Cerebellar cortex (tissue), 1 donor: ENCODE results near the gene PDK4.
A peak's percentile ranks its signal among the peaks of the same experiment; 100 is the strongest.

Experiments used
- DNase-seq: peaks from one replicate; pipeline ENCODE4 v3.0.0-alpha.2; 2015; ENCODE audit warnings: low spot score

The PDK4 gene

DNA sequence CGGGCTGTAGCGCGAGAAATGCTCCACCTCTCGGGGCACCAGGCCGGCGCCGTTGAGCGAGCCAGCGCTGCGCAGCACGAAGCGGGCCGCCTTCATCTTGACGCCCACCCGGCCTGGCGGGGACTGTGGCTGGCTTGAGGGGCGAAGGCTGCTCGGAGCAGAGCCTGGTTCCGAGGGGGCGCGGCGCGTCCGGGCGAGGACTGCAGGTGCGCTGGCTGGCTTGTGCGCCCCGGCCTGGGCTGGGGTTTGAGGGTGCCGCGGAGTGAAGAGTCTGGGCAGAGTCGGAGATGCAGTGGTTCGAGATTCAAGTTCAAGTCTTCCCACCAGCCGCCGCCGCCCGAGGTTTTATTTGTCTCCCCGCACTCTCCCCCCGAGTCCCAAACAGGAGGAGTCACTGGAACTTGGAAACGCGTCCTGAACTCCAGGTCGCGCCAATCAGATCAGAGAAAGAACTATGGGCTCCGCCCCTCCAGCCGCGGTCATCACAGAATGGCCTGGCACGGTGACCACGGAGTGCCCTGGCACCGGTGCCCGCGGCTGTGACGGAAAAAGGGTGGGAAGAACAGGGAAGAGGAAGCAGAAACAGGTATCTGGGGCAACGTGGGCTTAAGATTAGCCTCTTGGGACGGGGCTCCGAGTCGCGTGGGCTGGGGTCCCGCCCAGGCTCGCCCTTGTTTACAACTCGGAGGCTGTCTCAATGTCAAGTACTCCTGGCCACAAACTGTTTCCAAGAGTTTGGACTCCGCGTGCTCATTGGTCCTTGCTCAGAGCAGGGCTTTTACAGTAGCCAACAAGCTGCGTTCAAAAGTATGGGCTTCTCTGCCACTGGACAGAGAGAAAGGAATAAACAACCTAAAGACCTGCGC, at the start of gene PDK4:
TSS of gene PDK4 (minus strand) at position 319 of the 866 bp plus-strand sequence. CDS start at position 96, 223 bp downstream.
- peak; percentile 29 for DNase-seq

DNA sequence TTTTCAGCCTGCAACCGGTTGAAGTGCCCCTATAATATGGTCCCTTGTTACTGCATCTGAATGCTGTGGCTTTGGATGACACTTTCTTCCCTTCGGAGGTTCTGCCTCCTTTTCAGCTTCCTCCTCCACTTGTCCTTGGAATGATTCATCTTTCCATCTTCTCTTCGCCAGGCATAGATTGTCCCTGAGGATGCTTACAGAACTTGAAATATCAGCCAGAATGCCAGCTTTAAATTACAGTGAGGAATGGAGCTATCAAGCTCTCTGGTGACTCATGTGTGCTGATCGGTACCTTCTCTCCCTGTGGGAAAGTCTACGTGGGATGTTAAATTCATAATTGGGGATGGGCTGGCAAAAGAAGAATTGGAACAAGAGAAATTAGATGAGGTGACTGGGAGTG, 45.9 kb upstream of the PDK4 start:
- DNase-seq: no peak

DNA sequence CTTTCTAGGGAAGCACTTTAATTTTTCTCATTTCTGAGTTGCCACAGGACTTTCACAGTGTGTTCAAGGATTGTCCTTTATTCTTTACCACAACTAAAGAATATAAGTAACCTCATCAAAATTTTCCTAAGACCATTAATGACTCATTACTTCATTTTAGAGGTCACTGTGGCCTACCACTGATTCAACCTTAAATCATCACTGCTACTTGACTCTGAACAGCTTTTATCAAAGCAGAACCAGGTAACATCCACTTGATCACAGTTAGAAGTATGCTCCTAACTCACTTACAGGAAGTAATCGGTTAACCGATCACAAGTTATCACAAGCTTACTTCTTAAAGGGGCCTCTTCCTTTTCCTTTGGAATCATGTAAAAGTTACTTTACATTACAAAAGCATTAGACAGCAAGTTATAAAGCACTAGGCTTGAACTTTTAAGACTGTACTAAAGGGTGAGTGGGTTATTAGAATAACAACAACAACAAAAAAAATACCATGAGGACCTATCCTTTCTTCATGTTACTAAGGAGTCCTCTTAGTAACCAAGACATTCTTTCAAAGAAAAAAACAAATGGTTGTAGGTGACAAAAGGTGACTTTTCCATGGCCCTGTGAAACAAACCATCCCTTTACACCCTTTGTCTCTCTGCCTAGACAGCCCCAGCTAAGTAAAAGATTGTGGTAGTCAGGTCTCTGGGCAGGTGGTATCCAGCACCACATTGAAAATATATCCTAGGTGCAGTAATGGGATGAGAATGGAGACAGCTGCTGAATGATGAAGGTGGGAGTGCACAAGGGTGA, 40.0 kb upstream of the PDK4 start:
- no peak for DNase-seq

DNA sequence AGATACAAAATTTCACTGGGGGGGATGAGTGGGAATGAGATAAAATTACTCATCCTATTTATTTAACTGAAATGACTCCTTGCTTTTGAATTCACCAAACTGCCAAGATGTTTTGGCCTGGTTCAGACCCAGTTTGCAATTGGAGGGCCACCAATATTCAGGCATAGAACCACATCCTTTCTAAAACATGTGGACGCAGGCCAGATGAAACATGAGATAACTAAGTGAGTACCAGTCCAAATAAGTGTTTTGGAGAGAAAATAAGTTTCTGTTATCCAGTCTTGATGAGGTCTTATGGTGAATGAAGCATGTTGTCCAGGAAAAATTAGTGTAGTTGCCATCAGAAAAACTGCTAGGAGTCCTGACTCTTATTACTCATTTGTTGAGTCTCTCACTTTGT, 36.3 kb upstream of the PDK4 start:
- no peak for DNase-seq

DNA sequence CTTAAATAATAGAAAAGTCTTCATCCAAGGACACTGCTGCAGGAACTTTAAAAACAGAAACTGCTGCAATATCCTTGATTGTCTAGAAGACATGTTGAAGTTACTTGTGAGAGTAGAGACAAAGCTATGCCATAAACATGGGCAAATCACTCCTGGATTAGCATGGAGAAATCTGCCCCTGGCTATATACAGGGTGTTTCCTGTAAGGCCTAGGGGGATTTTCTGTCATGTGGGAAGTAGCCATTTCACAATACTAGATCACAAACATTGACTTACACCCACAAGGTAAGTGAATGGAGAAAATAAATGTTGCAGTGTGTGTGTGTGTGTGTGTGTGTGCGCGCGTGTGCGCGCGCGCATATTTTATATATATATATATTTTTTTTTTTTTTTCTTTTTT, 35.2 kb upstream of the PDK4 start:
- no peak for DNase-seq

DNA sequence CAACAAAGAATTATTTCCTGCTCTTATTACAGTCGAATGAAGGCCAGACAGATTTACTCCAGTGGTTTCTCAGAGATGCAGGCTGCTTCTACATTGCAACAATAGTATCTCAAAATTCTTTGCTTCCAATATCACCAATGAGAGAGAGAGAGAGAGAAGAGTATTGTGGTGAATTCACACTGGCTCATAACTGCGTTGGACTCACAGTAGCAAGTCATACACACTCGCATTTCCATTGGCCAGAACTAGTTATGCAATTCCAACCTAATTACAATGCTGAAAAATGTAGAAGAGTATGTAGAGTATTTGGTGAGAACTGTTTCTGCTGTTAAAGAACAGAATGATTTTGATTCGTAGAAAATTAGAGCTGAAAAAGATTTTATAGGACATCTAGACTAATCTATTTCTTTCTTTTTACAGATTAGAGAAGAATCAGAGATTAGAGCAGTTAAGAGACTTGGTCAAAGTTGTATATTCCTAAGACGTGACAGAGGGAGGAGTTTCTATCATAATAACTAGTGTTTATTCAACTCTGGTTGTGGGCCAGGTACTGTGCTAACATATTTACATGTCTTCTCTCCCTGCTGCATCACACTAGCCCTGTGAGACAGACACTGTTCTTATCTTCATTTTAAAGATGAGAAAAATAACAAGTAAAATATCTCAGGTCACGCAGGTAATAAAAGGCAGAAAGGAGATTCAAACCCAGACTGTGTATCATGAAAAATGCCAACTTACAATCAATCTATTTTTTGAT, 34.6 kb upstream of the PDK4 start:
- DNase-seq: no peak

DNA sequence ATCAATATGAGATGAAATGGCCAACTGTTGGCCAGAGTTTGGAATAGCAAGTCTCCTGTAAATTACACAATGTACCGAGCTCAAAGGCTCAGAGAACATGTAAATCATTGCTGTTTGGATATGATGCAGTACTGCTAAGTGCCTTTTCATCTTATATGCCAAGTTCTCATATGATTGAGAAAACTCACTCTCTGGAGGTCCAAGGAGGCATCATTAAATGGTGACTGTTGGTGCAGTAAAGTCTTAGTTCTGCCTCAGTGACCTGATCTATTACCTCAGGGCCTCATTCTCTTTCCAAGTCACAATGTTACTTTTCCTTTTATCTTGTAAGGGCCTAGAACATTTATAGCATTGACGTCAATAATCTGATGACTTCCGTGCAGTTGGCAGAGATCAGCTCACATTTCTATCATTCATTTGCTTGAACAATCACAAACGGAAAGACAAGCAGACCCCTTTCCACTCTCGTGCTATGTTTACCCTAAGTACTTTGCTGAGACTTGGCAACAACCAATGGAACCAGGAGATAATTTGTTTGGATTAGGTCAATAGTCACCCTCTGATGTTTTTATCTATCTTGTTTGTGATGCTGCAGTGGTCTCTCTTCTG, 32.6 kb upstream of the PDK4 start:
- no peak for DNase-seq

DNA sequence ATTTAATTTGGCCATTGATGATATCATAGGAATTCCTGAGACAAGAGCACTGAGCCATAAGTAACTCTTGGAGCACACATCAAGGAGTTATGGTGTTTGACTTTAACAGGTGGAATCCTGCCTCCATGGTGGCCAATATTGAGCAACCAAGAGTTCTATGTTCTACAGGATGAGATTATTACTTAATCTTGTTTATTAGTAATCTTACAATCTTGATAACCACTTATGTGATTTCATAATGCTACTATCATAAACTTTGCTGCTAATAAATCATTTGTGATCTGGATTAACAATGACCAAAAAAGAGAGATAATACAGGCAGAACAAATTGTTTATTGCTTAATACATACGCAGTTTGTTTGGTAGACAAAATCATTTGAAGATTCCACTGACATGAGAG, 27.5 kb upstream of the PDK4 start:
- DNase-seq: no peak

DNA sequence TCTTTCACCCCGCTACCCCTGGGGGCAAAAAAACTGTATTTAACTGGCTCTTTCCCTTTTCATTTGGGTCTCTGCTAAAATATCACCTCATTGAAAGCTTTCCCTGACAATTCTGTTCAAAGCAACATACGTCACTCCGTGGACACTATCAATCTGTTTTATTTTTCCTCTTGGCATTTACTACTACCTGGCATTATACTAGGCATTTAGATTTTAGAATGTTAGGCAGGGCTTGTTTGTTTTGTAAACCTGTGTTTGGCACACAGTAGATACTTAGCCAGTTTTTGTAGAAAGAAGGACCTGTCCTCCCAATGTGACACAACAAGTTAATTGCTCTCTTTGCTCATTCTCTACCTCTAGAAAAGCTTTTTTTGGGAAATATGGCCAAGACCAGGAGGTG, 26.5 kb upstream of the PDK4 start:
- no peak for DNase-seq

DNA sequence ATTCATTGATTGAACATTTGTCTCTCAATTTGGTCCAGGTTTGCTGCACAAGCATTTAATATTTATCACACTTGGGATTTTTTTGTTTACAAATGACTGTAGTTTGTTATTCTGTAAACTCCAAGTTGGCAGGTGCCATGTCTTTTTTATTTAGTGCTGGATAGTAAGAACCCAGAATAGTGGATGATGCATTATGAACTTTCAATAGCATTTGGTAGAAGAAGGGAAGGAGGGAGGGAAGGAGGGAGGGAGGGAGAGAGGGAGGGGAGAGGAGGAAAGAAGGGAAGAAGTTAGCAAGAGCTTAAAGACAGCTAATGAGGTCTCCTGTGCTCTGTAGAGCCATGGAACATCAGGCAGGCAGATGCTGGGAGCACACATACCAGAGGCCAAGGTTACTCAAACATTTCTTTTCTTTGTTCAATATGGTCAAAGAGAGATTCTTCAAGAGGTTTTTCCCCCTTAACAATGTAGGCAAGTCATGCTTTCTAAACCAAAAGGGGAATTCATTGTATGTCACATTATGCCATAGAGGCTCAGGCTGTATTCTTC, 25.8 kb upstream of the PDK4 start:
- DNase-seq: no peak

DNA sequence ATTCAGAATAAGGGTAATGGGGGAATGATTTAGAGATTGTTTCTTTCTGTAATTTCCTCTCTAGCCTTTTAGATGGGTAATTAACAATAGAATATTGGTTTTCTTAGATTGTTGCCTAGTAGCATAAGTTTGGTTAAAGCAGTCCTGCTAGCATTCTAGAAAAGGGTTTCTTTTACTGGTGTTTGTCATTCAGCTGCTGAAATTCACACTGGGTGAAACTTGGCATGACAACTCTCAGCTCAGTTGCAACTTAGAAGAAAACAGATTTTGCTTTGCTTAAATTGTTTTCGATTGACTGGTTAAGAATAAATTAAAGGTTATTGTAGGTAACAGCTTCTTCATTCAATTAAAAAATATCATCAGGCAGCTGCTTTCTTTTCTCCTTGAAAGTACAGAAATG, 25.1 kb upstream of the PDK4 start:
- DNase-seq: no peak

DNA sequence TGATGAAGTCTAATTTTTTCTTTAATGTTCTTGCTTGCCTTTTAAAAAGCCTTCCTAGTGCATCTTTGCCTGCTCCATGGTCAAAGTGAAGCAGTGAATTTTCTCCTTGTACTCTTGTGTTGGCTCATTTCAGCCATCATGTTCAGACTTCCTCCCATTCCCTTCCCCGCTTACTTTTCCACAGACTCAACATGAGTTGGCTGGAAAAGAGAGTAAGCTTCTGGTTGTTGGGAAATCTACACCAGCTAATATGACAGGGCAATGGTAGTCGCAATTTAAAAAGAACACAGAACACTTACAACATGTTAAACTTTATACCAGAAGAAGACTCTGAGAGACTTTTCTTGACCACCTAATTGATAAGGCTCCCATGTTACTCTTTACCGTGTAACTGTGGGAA, 24.3 kb upstream of the PDK4 start:
- DNase-seq: no peak

DNA sequence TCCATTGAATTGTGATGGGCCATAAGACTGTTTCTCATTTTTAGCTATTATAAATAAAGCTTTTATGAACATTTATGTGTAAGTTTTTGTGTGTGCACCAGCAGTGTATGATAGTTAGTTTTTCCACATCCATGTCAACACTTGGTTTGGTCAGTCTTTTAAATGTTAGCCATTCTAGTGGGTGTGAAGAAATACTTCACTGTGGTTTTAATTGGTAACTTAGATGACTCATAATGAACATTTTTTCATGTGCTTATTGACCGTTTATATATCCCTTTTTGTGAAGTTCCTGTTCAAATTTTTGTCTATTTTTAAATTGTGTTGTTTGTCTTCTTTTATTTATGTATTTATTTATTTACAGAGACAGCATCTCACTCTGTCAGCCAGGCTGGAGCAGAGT, 23.6 kb upstream of the PDK4 start:
- DNase-seq: no peak

DNA sequence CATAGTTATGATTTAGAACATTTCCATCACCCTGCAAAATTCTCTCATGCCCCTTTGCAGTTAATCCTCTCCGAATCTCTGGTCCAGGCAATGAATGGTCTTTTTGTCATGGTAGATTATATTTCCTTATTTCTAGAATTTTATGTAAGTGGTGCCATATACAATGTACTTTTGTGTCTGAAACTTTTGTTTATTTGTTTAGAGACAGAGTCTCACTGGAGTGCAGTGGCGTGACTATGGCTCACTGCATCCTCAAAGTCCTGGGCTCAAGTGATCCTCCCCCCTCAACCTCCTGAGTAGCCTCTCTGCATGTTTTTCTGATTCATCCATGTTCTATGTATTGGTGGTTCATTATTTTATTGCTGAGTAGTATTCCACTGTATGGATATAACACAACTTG, 23.2 kb upstream of the PDK4 start:
- DNase-seq: no peak

DNA sequence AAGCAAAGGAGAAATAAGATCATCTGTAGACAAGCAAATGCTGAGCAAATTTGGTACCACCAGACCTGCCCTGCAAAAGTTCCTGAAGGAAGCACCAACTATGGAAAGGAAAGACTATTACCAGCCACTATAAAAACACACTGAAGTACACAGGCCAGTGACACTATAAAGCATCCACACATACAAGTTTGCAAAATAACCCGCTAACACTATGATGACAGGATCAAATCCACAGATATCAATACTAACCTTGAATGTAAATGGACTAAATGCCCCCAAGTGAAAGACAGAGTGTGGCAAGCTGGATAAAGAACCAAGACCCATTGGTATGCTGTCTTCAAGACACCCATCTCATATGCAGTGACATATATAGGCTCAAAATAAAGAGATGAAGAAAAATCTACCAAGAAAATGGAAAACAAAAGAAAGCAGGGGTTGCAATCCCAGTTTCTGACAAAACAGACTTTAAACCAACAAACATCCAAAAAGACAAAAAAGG, 18.2 kb upstream of the PDK4 start:
- no peak for DNase-seq

DNA sequence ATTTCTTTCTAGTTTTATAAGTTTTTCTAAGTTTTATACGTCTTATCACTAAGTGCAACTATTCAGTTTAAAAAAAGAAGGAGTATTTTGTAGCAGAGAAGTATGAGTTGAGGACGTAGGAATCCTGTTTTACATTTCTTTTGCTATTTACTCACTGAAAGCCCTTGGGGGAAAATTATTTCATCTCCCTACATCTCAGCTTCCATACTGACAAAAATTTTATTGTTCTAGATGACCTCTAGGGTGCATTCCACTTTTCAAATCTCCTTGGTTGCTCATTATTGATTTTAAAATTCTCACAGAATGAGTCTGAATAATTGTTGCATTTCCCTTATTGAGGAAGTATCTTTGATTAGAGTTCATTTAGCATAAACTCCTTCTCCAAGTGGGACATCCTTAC, 14.9 kb upstream of the PDK4 start:
- no peak for DNase-seq

DNA sequence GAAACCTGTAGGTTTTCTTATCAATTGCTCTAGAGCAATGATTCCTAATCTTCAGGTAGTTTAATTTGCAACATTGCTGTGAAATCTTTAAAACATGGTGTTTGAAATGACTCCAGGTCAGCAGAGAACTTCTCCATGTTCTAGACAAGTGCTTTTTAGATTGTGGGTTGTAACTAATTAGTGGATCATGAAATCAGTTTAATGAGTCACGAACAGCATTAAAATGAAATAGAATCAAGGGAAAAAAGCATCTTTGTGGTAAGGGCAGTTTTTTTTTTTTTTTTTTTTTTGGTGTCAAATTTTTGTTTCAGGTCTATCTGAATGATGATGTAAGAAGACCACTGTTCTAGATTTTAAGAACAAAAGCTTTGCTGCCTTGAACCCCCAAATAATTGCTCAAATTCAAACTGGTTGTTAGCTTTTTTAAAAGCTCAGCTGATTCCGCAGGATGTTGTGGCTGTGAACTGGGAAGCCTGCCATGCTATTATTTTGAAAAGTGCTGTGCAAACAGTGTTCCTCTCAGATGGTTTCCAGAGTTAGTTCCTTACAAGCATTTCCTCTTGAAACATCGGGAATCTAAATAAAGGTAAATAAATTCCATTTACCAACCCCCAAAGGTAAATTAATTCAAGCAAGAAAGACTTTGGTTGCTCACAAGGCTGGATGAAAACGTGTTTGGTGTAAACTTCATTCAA, 13.1 kb upstream of the PDK4 start:
- DNase-seq: no peak

DNA sequence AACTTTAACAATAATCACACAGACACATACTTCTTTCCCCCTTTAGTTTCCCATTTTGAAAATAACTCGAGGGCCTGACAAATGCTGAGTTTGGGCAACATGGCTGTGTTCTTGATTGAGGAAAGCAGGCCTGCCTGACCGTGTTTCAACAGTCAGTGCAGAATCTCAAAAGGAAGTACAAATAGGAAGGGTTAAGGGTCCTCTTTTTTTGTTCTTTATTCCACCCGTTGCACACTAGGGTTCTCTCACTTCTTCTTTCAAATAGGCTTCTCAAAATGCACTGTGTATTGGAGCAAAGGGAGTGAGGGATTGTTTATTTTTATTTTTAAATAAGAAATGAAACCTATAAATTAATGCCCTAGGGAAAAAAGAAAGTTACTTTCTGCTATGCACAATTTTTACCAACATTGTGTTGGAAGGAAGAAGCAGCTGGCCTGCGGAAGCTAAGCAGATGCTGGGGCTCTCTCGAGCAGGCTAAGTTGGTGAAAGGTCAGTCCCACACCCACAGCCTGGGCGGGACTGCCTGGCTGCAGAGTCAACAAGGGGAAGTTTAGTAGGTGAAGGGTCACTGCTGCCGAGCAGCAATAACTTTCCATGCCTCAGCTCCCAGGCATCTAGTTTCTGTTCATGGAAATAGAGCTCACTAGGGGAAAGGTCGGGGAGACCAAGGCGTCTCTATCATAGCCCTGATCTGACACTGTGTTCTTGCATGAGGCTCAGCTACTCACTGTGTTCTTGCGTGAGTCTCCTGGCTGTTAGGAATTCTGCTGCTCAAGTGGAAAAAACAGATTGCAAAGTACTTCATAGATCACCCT, 12.2 kb upstream of the PDK4 start:
- DNase-seq: peak; percentile 29

DNA sequence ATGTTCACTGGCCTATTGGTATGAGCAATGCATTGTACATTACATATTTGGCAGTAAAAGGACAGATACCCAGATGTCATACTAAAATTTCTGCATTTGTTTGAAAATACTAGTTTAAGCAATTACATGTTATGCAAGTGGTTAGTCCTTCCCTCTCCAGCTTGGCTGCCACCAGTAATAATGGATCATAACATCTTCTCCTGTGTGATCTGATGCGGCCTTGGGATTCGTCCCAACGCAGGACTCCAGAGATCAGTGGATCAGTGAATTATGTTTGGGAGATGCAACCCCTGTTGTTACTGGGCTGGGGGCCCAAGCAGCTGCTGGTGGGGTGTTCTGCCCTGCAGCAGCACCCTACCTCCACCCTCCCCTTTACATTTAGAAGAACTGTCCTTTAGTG, 11.2 kb upstream of the PDK4 start:
- no peak for DNase-seq

DNA sequence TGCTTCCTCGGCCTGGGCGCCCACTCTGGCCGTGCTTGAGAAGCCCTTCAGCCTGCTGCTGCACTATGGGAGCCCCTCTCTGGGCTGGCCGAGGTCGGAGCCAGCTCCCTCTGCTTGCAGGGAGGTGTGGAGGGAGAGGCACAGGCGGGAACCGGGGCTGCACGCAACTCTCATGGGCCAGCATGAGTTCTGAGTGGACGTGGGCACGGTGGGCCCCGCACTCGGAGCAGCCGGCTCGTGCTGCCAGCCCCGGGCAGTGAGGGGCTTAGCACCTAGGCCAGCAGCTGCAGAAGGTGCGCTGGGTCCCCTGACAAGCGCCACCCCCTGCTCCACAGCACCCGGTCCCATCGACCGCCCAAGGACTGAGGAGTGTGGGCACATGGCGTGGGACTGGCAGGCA, 9.0 kb upstream of the PDK4 start:
- no peak for DNase-seq
